Omental fat pad (tissue), 4 donors: ENCODE data around the gene PIP5K1B. TPM values are rescaled to one million over a fixed set of nuclear protein-coding genes. Genes with fewer than 3 reads are reported as not detected.

Experiments used
- ATAC-seq: fragments of 150-250 bp; one replicate; pipeline ENCODE4 v1.9.1; 2016; ENCODE audit warnings: mild to moderate bottlenecking, moderate library complexity; ENCODE audit not compliant: low FRiP score
- DNase-seq: peaks from one replicate; pipeline ENCODE4 v3.0.0-alpha.2; 2019; ENCODE audit warnings: low spot score
- total RNA-seq, 4 donors: library from RNA; depleted of rRNA; stranded (reverse); fragments of >200 nt; gene quantifications; one replicate each; pipeline ENCODE4 v1.1.0, GENCODE V29; 2016
- TF ChIP-seq, protein P1 (sequence below), 3 donors: fragments of 450-650 bp; IDR thresholded peaks; one replicate each; pipeline ENCODE4 v1.5.1; 2016 to 2017; ENCODE audit warnings: antibody characterized with exemption in 3 of 3, mild to moderate bottlenecking in 3 of 3, moderate library complexity in 2 of 3

The PIP5K1B gene
- total RNA-seq, 4 donors from 2014 or later, result 1.9 to 14.3 (median 3.2) TPM

DNA sequence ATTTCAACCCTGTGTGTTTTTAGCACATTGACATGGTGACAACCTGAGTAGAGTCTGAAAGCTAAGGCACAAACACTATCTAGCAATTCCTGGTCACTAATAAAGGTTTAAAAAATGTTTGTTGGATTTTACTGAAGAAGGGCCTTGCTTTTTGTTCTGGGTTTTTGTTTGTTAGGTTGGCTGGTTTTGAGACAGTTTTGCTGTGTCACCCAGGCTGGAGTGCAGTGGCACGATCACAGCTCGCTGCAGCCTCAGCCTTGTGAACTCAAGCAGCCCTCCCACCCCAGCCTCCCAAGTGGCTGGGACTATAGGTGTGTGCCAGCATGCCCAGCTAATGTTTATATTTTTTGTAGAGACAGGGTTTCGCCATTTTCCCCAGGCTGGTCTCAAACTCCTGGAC lies 269.9 kb downstream of the PIP5K1B start:
- DNase-seq (no peak), ATAC-seq (no peak)
- TF ChIP-seq, protein P1, sequence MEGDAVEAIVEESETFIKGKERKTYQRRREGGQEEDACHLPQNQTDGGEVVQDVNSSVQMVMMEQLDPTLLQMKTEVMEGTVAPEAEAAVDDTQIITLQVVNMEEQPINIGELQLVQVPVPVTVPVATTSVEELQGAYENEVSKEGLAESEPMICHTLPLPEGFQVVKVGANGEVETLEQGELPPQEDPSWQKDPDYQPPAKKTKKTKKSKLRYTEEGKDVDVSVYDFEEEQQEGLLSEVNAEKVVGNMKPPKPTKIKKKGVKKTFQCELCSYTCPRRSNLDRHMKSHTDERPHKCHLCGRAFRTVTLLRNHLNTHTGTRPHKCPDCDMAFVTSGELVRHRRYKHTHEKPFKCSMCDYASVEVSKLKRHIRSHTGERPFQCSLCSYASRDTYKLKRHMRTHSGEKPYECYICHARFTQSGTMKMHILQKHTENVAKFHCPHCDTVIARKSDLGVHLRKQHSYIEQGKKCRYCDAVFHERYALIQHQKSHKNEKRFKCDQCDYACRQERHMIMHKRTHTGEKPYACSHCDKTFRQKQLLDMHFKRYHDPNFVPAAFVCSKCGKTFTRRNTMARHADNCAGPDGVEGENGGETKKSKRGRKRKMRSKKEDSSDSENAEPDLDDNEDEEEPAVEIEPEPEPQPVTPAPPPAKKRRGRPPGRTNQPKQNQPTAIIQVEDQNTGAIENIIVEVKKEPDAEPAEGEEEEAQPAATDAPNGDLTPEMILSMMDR (IDR thresholded peaks at IDR 0.05), result no peak

DNA sequence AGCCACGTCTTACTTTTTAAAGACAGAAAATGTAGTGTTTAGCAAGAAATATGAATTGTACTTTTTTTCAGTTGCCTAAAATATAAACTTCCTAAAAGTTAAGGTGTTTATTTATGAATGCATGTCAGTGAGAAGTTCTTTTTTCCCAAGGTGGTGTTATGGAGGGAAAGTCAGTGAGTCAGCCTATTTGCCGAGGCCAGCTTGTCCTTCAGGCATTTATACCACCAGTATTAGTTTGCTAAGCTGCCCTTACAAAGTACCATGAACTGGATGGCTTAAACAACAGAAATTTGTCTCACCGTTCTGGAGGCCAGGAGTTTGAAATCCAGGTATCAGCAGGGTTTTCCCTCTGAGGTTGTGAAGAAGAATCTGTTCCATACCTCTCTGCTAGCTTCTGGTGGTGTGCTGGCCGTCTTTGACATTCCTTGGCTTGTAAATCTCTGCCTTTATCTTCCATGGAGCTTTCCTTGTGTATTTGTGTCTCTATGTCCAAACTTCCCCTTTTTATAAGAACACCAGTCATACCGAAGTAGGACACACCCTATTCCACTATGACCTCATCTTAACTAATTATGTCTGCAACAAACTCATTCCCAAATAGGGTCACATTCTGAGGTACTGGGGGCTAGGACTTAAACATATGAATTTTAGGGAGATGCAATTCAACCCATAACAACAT lies 270.5 kb downstream of the PIP5K1B start:
- ATAC-seq (no peak), DNase-seq (no peak)
- TF ChIP-seq, protein P1 (IDR thresholded peaks at IDR 0.05), result no peak

DNA sequence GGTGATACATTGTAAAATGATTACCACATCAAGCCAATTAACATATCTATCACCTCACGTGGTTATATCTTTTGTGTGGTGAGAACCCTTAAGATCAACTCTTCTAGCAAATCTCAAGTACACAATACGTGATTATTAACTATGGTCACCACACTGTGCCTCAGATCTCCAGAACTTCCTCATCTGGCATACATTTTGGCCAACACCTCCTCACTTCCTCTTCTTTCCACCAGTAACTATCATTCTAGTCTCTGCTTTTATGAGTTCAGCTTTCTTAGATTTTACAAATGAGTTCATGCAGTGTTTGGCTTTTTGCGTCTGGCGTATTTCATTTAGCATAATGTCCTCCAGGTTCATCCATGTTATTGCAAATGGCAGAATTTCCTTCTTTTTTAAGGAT lies 273.0 kb downstream of the PIP5K1B start:
- ATAC-seq (no peak), DNase-seq (no peak)

DNA sequence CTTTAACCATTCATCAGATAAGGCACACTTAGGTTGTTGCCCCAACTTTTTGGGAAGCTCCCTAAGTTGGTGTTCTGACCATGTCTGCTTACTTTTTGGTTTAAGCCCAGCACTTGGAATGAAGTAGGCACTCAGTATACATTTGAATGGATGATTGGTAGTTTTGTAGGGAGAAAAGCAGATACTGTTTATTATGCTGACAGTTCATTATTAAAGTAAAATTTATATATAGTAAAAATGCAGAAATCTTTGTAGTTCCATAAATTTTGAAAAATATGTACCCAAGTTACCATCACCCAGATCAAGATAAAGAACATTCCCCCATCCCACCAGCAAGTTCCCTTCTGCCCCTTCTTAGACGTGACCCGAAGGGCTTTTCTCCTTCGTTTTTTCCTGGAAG lies 273.5 kb downstream of the PIP5K1B start:
- no peak for ATAC-seq
- DNase-seq, result no peak
- TF ChIP-seq, protein P1 (IDR thresholded peaks at IDR 0.05), result no peak

More for the DNA sequence above, 273.0 kb downstream of the PIP5K1B start:
- TF ChIP-seq, protein P1 (IDR thresholded peaks at IDR 0.05), result no peak

DNA sequence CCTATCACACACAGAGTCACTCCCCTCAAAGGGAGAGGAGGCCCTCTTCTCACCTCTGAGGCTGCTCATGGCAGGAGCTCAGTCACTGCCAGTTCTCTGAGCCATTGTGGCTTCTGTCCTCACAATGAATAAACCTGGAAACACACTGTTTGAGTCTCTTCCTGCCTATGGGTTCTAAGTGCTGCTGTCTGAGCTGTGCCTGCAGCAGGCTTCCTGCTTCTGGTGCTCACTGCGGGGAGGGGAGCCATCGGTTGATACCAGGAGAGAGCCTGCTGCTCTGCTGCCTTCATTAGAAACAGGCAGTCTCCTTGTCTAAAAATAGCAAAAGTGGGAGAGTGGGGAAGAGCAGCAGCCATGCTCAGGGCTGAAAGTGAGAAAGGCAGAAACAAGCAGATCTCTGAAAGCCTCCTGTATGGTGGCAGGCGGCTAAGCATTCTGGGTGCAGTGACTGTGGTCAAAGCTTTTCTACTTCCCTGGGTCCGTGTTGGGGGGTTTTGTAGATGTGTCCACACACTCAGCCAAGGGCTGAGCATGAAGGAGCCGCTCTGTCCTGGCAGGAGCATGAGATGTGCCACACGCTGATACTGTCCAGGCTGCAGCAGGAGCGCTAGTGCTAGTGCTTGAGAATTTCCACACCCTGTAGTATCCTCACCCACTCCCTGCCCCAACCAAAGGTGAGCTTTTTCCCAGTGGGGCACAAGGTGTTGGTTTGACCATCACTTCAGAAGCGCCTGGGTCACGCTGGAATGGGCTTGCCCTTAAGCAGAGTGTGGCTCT lies 274.7 kb downstream of the PIP5K1B start:
- TF ChIP-seq, protein P1 (IDR thresholded peaks at IDR 0.05), result no peak
- ATAC-seq (no peak), DNase-seq (no peak)

DNA sequence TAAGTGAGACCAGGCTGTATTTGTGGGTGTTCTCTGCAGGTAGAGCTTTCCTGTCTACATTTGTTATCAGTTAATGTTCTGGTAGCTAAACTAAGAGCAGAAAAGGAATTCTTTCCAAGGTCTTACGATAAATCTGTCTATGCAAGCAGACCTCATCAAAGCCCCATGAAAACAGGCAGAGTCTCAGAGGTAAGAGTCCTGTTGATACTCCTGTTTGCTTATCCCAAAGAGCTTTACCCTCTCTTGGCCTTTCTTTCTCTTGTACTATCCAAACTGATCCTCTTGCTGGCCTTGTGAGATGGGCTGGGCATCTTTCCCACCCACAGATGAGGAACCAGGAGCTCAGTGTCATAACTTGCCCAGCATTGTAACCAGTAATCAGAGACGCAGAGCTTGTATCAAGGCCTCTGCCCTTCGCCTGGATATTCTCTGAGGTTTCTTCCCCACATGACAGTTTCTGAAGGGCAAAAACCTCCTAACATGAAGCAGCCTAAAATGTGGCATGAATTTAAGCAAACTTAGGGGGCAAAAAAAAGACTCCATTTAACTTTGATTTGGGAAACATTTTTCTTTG lies 275.4 kb downstream of the PIP5K1B start:
- no peak for ATAC-seq
- TF ChIP-seq, protein P1 (IDR thresholded peaks at IDR 0.05), result no peak

More for the DNA sequence above, 275.4 kb downstream of the PIP5K1B start:
- no peak for DNase-seq
